Ishikawa (cell line): ENCODE data around the gene VWA7.

Source experiments
- CEBPB ChIP-seq: IDR thresholded peaks from 2 replicates; pipeline ENCODE4 v1.6.1; 2012
- CREB1 ChIP-seq: IDR thresholded peaks from 2 replicates; pipeline ENCODE4 v1.6.1; 2012; ENCODE audit warnings: low read depth
- EGR1 ChIP-seq: IDR thresholded peaks from 2 replicates; pipeline ENCODE4 v1.6.1; 2012
- EP300 ChIP-seq: IDR thresholded peaks from 2 replicates; pipeline ENCODE4 v1.6.1; 2012; ENCODE audit warnings: borderline replicate concordance
- NFIC ChIP-seq: IDR thresholded peaks from 2 replicates; pipeline ENCODE4 v1.6.1; 2012
- RAD21 ChIP-seq: IDR thresholded peaks from 2 replicates; pipeline ENCODE4 v1.6.1; 2012; ENCODE audit warnings: low read depth
- TAF1 ChIP-seq: IDR thresholded peaks from 2 replicates; pipeline ENCODE4 v1.6.1; 2012; ENCODE audit warnings: low read depth, mild to moderate bottlenecking
- TCF12 ChIP-seq: IDR thresholded peaks from 2 replicates; pipeline ENCODE4 v1.6.1; 2012; ENCODE audit warnings: low read depth
- TEAD4 ChIP-seq: IDR thresholded peaks from 2 replicates; pipeline ENCODE4 v1.6.1; 2012
- YY1 ChIP-seq: IDR thresholded peaks from 2 replicates; pipeline ENCODE4 v1.6.1; 2012; ENCODE audit warnings: low read depth
- TF ChIP-seq, protein P1 (sequence below): IDR thresholded peaks from 2 replicates; pipeline ENCODE4 v1.6.1; 2012; ENCODE audit warnings: low read depth, mild to moderate bottlenecking
- TF ChIP-seq, protein P2 (sequence below): IDR thresholded peaks from 2 replicates; pipeline ENCODE4 v1.6.1; 2012

DNA sequence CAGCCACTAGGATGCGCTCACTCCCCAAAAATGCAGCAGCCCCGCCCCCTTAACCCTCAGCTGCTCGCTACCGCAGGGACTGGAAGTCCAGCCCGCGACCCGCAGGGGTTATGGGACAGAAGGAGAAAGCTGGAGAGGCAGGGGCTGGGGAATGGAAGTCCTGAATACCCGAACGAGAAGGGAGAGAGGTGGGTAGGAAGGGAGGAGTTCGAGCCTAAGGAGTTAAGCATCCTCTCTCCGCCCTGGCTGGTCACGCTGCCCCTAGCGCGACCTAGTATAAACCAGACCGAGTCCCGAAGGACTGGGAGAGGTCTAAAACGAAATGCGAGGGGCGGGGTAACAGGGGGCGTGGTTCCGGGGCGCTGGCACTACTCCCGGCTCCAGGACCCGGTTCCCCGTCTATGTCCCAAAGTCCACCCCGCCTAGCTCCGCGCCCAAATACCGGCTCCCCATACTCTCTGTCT is 47.6 kb downstream of the VWA7 start:
- TF ChIP-seq RAD21 (peak; percentile 67), TEAD4 (peak; percentile 68), CREB1 (no peak), EP300 (no peak), NFIC (no peak), TAF1 (peak; percentile 40; the same call in 1 of the 2 replicates), CEBPB (no peak), TCF12 (no peak; the same call in 1 of the 2 replicates), YY1 (no peak), EGR1 (no peak)
- TF ChIP-seq, protein P1, sequence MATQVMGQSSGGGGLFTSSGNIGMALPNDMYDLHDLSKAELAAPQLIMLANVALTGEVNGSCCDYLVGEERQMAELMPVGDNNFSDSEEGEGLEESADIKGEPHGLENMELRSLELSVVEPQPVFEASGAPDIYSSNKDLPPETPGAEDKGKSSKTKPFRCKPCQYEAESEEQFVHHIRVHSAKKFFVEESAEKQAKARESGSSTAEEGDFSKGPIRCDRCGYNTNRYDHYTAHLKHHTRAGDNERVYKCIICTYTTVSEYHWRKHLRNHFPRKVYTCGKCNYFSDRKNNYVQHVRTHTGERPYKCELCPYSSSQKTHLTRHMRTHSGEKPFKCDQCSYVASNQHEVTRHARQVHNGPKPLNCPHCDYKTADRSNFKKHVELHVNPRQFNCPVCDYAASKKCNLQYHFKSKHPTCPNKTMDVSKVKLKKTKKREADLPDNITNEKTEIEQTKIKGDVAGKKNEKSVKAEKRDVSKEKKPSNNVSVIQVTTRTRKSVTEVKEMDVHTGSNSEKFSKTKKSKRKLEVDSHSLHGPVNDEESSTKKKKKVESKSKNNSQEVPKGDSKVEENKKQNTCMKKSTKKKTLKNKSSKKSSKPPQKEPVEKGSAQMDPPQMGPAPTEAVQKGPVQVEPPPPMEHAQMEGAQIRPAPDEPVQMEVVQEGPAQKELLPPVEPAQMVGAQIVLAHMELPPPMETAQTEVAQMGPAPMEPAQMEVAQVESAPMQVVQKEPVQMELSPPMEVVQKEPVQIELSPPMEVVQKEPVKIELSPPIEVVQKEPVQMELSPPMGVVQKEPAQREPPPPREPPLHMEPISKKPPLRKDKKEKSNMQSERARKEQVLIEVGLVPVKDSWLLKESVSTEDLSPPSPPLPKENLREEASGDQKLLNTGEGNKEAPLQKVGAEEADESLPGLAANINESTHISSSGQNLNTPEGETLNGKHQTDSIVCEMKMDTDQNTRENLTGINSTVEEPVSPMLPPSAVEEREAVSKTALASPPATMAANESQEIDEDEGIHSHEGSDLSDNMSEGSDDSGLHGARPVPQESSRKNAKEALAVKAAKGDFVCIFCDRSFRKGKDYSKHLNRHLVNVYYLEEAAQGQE = no peak
- TF ChIP-seq, protein P2, sequence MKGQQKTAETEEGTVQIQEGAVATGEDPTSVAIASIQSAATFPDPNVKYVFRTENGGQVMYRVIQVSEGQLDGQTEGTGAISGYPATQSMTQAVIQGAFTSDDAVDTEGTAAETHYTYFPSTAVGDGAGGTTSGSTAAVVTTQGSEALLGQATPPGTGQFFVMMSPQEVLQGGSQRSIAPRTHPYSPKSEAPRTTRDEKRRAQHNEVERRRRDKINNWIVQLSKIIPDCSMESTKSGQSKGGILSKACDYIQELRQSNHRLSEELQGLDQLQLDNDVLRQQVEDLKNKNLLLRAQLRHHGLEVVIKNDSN = peak; percentile 36; the same call in 1 of the 2 replicates
